Sigmoid colon (tissue), 4 donors: Measurements from ENCODE around the gene RPTOR.

Source experiments
- EP300 ChIP-seq, 4 donors: sonication (generic); formaldehyde crosslinking; IDR thresholded peaks; one replicate each; pipeline ENCODE4 v1.6.1; 2017; ENCODE audit warnings: antibody characterized with exemption in 4 of 4
- POLR2A ChIP-seq, 2 donors: fragments of 450-650 bp; IDR thresholded peaks; one replicate each; pipeline ENCODE4 v1.6.1; 2016; ENCODE audit warnings: antibody characterized with exemption in 2 of 2, mild to moderate bottlenecking in 2 of 2, moderate library complexity in 2 of 2
- TF ChIP-seq, protein P1 (sequence below), 4 experiments: fragments of 450-650 bp in 3 of 4; fragments of 200-600 bp in 1 of 4; IDR thresholded peaks; one replicate each; pipeline ENCODE4 v1.5.1; 2016 to 2019; ENCODE audit warnings: antibody characterized with exemption in 4 of 4, mild to moderate bottlenecking in 3 of 4, moderate library complexity in 2 of 4

DNA sequence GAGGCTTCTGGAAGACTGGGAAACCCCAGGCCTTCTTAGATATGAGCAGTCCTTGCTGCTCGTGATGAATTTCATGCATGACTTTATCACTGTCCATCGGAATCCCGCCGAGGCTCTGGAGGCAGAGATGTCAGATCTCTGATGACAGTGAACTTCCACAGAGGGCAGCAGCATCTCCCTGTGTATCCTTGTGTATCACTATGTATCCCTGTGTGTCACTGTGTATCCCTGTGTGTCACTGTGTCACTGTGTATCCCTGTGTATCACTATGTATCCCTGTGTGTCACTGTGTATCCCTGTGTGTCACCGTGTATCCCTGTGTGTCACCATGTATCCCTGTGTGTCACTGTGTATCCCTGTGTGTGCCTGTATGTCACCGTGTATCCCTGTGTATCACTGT lies 286.9 kb downstream of the RPTOR start:
- TF ChIP-seq, protein P1, sequence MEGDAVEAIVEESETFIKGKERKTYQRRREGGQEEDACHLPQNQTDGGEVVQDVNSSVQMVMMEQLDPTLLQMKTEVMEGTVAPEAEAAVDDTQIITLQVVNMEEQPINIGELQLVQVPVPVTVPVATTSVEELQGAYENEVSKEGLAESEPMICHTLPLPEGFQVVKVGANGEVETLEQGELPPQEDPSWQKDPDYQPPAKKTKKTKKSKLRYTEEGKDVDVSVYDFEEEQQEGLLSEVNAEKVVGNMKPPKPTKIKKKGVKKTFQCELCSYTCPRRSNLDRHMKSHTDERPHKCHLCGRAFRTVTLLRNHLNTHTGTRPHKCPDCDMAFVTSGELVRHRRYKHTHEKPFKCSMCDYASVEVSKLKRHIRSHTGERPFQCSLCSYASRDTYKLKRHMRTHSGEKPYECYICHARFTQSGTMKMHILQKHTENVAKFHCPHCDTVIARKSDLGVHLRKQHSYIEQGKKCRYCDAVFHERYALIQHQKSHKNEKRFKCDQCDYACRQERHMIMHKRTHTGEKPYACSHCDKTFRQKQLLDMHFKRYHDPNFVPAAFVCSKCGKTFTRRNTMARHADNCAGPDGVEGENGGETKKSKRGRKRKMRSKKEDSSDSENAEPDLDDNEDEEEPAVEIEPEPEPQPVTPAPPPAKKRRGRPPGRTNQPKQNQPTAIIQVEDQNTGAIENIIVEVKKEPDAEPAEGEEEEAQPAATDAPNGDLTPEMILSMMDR (IDR thresholded peaks at IDR 0.05) = no peak
- no peak for TF ChIP-seq POLR2A (IDR thresholded peaks at IDR 0.05)
- TF ChIP-seq EP300 (IDR thresholded peaks at IDR 0.05) = no peak
